ENCODE results near the gene NBPF9.
"Not testable (repeated sequence)": the region's sequence is repeated elsewhere in the genome, so short reads cannot be mapped to it uniquely, and the experiment has no call there.

DNA sequence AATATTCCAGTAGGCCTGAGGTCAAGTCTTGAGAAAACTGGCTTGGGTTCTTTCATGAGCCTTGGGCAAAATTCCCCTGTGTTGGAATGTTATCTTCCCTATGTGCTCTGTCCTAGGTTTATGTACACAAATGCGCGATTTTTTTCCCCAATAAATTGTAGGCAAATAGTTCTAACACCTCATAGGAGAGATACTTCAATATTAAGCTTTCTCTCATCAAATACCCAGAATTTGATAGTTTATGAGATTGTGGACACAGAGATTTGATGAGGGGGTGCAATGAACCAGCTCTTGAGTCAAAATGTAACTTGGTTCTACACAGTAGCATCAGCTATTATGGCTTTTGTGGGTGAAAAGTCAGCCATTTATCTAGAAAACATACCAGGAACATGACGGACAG is 38.7 kb downstream of the NBPF9 start:
- TF ChIP-seq EZH2 (IDR thresholded peaks at IDR 0.05); POLR2AphosphoS5 (IDR thresholded peaks at IDR 0.05; ENCODE audit: borderline replicate concordance, low read depth, low read length); FOXP2 (optimal IDR thresholded peaks at IDR 0.05; ENCODE audit: control extremely low read depth, extremely low read length, insufficient read depth): not testable (repeated sequence)
